NCI-H510A treated with DMSO at 0.1 percent for 48 hours (cell line): ENCODE results near the gene TUSC2.
A peak's percentile ranks its signal among the peaks of the same experiment; 100 is the strongest.

ENCODE experiments used
- DNase-seq: peaks from one replicate; lab custom pipeline; 2025; lab: John Stamatoyannopoulos, UW

The TUSC2 gene

GRCh38 chr3:50327943-50328691 is at the start of gene TUSC2:
TSS of gene TUSC2 (minus strand) at chr3:50328223. CDS start at chr3:50328099, 124 bp downstream.
- DNase-seq, result peak; percentile 82

DNA sequence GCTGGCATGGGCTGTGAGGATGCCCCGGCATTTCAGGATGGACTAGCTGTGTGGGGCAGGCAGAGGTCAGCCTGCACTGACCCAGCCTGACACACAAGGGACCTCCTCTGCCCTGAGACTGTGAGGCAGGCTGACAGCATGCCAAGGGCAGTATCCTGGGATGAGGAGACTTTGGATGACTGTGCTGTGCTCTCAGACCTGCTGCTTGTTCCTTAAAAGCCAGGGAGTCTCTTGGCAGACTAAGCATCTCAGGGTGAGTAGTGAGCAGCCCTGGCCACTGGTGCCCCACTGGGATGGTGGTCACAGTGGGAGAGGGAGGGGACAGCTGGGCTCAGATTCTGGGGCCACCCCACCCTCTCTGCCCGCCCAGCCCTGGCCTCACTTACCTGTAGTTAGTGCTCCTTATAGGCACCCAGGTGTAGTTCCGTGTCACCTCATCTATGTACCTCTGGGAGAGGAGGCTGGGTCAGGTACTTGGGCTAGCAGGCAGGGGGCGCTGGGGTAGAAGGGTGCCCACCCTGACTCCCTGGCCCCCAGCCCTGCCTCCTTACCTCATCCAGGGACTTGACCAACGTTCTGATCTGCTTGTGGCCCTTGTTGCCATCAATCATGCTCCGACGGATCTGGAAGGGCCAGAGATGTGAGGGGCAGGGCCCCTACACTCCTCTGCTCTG is 47.4 kb upstream of the TUSC2 start:
- DNase-seq, result no peak

GRCh38 chr3:50374363-50375257 is 46.6 kb upstream of the TUSC2 start:
- no peak for DNase-seq

DNA sequence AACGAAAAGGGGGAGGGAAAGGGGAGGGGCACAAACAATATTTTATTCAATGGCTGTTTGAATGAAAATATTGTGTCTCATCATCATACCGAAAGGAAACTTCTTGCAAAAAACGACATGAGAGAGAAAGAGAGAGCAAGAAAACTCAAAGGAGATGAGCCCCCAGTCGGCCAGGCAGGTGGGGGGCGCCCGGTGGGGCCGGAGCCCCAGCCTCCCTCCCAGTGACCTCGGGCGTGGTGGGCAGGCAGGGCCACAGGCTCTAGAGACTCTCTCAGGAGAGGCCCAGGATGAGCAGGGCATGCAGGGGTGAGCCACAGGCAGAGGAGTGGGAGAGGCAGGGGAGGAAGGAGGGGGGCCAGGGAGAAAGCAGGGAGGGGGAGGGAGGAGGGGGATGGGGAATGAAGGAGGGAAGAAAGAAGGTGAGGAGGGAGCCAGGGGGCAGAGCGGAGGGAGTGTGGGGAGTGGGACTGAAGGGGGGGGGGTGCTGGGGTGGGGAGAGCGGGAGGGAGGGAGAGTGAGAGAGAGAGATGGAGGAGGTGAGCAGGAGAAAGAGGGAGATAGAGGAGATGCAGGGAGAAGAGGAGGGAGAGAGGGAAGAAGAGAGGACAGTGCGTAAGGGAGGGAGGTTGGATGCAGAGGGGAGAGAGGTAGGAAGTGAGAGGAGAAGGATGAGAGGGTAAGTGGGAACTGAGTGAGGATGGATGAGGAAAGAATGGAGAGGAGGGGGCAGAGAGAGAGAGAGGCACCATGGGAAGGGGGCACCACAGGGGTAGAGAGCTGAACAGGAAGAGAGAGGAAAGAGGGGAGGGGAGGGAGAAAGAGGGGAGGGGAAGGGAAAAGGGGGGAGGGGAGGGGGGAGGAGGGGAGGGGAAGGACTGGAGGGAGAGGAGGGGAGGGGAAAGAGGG is 45.4 kb upstream of the TUSC2 start:
- DNase-seq, result no peak

- DNase-seq, result no peak
These were observed 44.3 kb upstream of the TUSC2 start for GRCh38 chr3:50372349-50372748.

DNA sequence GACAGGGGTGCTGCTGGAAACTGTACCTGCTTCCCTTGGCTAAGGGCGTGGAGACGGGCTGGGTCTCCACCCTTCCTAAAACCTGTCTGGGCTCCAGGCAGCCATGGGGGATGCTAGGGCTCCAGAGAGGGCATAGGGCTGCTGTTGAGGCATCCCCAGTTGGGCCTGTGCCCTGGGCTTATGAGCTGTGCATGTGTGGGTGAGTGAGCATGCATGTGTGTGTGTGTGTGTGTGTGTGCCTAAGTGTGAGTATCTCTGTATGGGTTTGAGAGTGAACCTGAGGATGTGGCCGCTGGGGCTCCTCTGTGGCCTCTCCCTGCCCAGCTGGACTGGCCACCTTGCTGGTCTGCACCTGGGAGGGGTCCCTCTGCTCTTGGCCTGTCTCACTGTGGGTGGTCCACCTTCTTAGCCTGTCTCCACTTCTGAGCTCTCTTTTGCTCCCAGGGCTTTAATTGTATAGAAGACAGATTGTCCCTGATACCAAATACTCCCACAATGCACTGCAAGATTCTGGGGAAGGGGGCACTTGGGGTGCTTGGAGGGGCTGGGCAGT is 43.2 kb upstream of the TUSC2 start:
- no peak for DNase-seq

GRCh38 chr3:50370594-50370993 is 42.6 kb upstream of the TUSC2 start:
- peak; percentile 13 for DNase-seq

DNA sequence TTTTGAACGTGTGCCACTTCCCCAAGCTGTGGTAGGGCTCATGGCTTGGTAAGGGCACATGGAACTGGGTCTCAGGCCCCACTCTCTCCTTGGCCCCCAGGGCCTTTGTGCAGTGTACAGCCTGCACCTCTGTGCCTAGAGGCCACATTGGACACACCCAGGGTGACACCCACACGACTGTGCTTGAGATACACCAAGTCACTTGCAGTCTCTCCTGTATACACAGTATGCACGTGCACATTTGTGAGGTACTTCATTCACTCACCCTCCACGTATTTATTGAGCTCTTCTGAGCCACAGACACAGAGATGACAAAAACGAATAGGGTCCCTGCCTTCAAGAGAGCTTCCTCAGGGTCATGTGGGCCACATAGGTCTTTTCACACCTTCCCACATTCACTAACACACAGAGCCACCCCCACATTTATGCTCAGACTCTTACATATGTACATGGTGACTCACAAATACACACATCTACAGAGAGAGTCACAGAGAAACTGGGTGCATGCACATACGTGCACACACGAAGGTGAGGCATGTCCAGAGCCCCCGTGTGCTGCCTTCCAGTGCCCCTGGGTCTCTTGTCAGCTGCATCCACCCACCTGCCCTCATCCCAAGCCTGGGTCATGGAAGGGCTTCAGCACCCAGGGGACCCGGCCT is 41.1 kb upstream of the TUSC2 start:
- DNase-seq, result no peak

DNA sequence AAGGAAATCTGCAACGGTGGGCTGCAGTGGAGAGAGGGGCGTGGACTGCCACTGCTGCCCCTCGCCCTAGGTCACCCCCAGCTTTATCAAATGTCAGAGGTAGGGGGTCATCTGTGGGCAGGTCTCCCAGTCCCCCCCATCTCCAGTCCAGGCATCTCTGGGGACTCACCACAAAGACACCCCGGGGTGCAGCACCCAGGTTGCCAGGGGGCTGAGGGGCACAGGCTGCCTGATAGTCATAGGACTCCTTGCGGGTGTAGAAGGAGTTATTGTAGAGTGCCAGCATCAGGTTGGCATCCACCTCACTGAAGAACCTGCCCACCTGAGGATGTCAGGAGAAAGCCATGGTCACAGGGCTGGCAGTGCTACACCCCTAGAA is 37.8 kb upstream of the TUSC2 start:
- DNase-seq, result no peak

DNA sequence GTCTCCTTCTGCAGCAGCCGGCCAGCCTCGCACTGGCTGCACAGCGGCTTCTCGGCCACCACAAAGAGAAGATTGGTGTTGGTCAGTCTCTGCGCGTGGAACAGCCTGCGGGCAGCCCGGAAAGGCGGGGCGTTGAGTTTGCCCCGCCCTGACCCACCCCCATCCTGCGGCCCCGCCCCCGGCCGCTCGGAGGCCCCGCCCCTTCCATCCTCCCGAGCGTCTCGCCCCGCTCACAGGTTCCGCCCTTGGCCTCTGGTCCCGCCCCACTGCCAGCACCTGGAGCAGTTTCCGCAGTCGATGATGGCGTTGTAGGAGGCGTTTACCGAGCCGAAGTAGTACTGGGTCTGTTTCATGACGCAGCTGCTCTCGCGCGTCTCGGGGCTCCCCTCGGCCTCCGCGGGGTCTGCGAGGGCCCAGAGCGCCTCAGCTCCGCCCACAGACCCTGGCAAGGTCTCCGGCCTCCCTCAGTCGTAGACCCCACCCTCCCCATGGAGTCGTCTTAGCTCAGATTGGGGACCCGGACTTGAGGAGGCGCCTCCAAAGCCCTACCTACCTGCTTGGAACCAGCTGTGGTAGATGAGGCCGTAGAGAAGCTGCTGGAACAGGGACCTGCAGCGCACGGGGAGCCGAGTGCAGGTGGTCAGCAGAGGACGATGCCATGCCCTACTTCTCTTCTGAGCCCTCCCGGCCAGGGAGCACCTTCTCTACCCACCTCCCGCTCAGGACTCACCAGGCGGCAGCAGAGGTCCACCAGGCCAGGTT is 37.2 kb upstream of the TUSC2 start:
- DNase-seq, result no peak

DNA sequence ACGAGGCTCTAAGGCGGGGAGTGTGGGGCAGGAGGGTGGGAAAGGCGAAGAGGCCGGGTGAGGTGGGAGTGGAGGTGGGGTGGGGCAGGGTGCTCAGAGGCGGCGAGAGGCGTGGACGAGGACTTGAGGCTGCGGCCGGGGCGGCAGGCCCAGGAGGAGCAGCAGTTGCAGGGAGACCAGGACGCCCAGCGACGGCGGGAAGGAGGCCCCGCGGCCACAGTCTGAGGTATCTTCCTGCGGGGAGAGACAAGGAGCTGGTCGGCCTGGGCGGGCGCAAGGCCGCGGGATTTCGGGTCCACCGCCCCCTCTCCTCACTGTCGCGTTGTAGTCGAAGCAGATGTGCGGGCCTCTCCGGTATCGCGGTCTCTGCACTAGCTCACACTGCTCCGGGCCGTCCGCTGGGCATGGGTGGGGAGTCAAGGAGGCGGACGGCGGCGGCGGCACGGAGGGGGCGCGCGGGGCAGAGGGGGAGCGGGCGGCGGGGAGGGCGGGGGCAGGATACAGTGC is 36.6 kb upstream of the TUSC2 start:
- DNase-seq, result no peak

GRCh38 chr3:50359760-50360110 is 31.7 kb upstream of the TUSC2 start:
- DNase-seq, result no peak

DNA sequence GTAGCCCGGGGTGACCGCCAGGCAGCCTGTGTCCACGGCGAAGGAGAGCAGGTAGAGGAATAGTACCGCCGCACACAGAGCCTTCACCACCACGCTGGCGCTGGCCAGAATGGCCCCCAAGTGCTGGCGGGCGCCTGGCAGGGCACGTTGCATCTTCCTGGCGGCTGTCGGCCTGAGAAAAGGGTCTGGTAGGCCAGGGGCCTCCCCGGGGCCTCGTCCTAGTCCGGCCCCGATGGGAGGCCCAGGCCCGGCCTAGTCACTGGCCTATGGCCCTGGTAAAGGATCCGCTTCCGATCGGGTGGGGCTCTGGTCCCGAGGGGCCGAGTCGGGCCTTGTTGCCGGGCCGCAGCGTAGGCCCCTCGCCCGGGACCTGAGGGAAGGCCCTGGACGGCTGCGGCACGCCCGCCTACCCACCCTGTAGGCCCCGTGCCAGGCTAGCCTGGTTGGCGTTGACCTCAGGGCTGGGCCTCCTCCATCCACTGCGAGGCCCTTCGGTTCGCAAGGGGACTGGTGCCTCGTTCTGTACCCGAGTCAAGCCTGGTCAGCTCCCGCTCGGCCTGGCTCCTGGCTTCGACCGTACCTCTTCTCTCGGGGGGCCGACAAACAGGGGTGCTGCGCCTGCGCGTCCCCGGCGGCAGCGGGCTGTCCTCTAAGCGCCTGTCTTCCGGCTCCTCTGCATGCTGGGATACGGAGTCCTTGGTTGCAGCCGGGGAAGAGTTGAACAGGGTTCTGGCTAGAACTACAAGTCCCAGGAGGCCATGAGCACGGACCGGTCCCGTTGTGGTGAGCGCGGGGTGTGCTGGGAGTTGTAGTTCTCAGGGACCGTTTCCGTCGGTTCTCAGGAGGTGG is 31.1 kb upstream of the TUSC2 start, which contains the start of gene TMEM115:
Gene TMEM115 (minus strand): TSS at position 611 of the 849 bp plus-strand sequence. CDS start 458 bp downstream, at position 153.
- peak; percentile 87 for DNase-seq

- DNase-seq, result no peak
These were observed 30.4 kb upstream of the TUSC2 start for GRCh38 chr3:50358355-50358910.

DNA sequence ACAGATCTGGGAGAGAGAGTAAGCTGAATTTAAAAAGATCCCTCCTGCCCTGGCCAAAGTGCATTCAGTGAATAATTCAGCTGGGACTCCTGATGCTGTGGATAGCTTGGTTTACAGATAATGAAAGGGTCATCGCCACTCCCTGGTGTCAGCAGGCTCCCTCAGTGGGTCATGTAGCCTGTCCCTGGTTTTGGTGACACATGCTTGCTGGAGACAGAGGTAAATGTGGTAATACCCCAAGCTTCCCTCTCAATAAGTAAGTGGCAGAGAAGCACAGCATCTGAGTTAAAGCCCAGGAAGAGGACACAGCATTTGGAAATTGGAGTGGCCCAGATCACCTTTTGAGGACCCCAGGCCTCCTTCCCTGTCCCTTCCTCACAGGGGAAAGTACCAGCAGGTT is 29.5 kb upstream of the TUSC2 start:
- DNase-seq, result no peak

GRCh38 chr3:50356553-50356952 is 28.5 kb upstream of the TUSC2 start:
- DNase-seq, result peak; percentile 26

DNA sequence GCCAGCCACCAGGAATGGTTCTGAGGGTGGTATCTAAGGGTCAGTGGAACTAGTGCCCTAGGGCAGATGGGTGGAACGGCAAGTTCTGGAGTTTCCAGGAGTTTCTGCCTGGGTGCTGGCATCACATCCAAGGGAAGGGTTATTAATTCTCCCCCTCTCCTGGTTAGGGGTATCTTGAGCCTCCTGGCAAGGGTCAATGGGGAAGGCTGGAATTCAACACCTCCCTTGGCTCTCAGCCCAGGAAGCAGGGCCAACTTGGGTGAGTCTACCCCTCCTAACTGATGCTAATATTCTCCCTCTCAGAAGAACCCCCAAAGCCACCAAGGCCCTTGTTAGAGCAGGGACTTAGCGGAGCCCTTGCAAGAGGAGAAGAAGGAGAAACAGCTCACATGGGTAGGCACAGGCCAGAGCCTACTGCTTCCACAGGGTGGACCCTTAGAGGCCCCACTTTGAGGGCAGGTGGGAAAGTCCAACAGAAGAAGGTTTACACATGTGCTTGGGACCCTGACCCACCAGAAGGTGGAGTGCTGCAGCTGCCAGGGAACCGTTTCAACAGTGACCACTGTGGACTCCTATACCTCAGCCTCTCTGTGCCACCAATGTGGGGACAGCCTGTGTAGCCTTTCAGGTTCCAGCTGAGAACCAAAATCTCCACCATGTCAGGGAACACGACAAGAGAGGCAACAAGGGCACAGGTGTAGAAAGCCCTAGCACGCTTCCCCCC is 28.0 kb upstream of the TUSC2 start:
- no peak for DNase-seq

GRCh38 chr3:50354850-50355249 is 26.8 kb upstream of the TUSC2 start:
- no peak for DNase-seq
